Jurkat, Clone E6-1 (cell line): ENCODE results near the gene LRRTM2.
A peak's percentile ranks its signal among the peaks of the same experiment; 100 is the strongest.
"Not testable (repeated sequence)": the region's sequence is repeated elsewhere in the genome, so short reads cannot be mapped to it uniquely, and the experiment has no call there.

ENCODE experiments used
- DNase-seq: peaks from one replicate; pipeline ENCODE4 v3.0.0-alpha.2; 2011; ENCODE audit warnings: low read depth, low spot score
- H3K4me3 ChIP-seq: 2 replicates; pipeline ENCODE4 v1.5.1; 2011; ENCODE audit warnings: mild to moderate bottlenecking, low read length, control low read depth, moderate library complexity

The LRRTM2 gene

DNA sequence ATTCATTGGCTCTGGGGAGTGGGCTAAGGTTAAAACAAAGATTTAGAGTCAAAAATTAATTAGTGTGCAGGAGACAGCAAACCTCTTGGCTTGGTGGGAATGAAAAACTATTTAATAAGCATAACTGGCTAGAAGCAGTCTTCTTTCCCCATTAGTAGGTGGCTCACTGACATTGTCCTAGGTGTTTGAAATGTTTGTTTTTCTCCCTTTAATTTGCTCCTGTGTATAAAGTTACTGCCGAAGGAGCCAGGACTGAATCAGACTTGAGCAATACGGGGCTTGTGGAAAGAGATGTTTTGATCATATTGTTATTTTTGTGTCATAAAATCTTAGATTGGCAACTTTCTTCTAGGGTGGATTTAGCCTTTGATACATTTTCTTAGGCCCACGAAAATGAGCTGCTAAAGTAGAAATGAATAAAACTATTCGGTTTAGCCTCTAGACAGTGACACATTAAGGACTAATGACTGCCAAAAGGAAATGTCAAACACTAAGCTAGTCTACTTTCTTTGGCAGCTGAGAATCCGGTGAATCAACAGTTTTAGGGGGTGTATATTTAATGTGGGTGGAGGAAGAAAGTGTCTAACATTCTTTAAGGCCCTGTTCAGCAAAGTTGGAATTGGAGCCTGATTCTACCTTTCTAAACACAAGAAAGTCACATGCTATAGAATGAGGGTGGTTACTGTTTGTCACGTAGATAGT is 30.2 kb downstream of the LRRTM2 start:
- no peak for DNase-seq
- no peak overlapping the region for H3K4me3 ChIP-seq

DNA sequence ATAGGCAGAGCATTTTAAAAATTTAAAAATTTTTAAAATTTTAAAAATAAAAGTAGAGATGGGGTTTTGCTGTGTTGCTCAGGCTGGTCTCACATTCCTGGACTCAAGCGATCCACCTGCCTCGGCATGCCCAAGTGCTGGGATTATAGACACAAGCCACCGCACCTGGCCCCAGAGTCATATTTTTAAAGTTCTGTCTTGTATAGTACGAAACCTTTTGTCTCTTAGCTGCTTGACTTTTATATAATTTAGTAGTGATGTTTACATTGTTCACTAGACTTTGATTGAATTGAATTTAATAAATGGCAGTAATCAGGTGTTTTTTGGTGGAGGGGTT is 31.0 kb downstream of the LRRTM2 start:
- DNase-seq, result no peak
- H3K4me3 ChIP-seq, result no peak overlapping the region

DNA sequence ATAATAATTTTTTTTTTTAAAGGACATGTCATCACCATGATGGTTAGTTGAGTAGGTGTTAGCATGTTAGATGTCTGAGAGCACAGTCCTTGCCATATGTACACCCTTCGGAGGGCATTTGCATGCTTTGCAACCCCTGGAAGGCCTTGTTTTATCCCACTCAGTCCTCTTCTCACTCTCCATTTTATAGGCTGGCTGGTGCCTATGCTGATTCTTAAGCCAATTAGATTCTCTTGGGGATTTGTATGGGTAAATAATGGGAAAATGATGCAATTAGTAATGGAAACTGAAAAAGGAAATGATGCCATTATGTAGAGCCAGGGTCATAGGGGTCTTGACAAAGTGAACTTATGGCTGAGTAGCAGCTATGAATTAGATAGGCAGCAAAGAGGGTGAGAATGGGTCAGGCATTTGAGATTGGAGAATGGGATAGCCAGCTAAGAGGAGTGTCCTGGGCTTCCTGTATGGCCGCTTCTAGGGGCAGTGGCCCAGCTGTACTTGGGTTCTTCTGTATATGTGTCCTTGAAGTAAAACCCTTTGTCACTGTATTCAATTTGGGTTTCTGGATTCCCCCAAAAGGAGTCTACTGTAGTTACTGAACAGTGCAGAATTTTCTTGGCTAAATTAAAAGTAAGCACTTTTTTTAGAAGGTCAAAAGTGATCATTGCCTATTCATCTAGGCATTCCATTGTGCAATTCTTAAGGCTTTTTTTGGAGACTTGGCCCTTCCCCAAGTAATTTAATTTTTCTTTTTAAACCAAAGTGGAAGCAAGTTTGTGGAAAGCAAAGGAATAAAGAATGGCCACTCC is 31.6 kb downstream of the LRRTM2 start:
- no peak for DNase-seq
- no peak overlapping the region for H3K4me3 ChIP-seq

DNA sequence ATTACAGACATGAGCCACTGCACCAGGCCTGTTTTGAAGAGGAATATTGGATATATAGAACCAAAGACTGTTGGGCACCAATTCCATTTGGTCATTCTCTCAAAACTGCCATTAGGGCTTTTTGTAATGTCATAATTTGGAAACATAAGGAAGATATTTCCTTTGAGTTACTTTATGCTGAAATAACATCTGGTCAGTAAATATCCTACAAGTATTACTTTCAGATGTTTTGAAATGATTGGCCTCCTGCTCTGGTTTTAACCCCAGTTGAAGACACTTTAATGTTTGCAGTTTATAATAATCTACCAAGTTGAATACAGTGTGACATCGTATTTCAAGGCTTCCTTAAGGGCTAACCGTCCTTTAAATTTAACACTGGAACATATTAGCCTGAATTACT is 33.6 kb downstream of the LRRTM2 start:
- no peak overlapping the region for H3K4me3 ChIP-seq
- DNase-seq, result no peak

DNA sequence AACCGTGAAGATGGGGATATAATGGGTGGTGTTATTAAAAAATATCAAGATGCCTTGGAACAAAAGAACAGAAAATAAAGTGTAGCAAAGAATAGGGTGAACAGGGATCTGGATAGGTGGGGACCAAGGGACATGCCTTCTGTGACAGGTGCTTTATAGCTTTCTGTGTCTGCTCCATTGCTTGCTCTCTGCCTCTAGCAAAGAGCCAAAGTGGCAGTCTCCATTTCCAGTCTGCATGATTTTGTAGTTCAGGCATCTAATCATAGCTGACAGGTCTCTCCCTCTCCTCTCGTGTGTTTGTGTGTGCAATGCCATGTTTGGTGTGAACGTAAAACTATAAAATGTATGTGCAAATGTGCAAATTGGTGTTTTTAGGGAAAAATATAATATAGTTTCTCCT is 35.0 kb downstream of the LRRTM2 start:
- DNase-seq, result no peak
- no peak overlapping the region for H3K4me3 ChIP-seq

DNA sequence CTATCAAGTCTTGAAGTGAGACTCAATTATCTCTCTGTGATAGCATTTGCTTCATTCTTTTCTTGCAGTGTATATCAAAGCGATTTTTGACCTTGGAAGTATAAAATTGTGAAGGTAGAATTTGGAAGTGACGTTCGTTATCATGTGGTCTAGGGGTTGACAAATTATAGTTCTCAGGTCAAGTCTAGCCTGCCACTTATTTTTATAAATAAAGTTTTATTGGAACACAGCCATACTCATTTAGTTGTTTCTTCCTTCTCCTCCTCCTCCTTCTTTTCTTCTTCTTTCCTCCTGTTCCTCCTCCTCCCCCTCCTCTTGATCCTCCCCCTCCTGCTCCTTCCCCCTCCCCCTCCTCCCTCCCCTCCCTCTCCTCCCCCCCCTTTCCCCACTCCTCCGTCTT is 38.0 kb downstream of the LRRTM2 start:
- DNase-seq, result no peak
- H3K4me3 ChIP-seq, result no peak overlapping the region

DNA sequence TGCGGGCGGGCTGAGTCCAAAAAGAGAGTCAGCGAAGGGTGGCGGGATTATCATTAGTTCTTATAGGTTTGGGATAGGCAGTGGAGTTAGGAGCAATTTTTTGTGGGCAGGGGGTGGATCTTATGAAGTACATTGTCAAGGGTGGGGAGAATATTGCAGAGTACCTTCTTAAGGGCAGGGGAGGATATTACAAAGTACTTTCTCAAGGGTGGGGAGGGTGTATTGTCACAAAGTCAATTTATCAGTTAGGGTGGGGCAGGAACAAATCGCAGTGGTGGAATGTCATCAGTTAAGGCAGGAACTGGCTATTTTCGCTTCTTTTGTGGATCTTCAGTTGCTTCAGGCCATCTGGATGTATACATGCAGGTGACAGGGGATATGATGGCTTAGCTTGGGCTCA is 40.3 kb downstream of the LRRTM2 start:
- DNase-seq, H3K4me3 ChIP-seq: not testable (repeated sequence)

DNA sequence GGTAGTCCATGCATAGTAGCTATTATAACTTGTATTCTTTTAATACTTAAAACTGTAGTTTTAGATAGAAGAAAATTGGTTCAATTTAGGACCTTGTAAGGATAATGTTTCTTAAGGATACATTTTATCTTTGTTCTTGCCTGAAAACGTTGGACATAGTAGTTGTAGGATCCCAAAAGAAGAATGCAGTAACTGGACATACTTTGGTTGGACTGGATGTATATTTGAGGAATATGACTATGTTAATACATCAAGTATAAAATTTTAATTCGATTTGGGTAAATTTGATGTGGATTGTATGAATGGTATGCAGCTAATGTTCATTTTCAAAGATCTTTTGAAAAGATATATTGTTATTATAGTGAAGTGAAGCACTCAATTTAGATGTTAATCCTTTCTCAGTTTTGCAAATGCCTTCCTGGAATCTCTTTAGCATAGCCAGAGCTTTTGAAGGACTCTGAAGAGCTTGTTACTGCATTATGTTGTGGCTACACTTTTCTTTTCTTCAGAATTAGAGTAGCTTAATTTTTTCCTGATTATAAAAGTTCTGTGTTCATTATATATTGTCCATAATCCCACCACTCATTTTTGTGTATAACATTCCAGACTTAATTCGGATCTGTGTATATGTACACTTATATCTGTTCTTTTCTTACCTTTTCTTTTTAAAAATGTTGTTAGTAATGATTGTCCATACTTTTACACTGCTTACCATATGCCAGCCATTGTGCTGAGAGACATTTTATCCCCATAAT is 41.2 kb downstream of the LRRTM2 start:
- H3K4me3 ChIP-seq, result no peak overlapping the region
- no peak for DNase-seq

DNA sequence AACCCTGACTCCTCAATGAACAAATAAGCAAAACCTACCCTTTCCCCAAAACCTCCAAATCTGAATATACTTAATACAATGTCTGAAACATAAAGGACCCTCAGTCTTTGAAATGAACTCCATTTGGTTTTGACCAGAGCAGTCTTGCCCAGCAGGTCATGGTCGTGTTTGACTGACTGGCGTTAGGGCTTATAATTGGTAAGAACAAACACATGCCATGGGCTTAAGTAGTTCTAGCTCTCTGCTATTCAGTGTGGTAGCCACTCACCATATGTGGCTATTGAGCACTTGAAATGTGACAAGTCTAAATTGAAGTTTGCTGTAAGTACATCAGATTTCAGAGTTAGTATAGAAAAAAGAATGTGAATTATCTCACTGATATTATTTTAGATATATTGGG is 42.1 kb downstream of the LRRTM2 start:
- H3K4me3 ChIP-seq, result no peak overlapping the region
- DNase-seq, result no peak

DNA sequence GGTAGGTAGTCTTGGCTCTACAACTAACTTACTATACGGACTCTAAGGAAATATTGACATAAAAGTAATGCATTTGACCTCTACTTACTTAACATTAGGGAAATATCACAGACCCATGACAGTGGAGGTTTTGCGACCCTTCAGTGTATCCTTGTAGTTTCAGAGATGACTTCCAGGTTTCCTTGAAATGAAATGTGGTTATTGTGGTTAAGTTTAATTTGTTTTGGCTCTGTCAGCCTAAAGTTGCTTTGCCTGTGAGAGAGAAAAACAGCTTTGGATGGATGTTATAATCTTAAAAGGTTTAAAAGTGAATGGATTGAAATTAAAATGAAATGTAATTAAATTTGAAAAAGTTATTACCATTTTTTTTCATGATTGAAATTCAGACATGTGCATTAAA is 42.9 kb downstream of the LRRTM2 start:
- no peak for DNase-seq
- H3K4me3 ChIP-seq, result no peak overlapping the region

DNA sequence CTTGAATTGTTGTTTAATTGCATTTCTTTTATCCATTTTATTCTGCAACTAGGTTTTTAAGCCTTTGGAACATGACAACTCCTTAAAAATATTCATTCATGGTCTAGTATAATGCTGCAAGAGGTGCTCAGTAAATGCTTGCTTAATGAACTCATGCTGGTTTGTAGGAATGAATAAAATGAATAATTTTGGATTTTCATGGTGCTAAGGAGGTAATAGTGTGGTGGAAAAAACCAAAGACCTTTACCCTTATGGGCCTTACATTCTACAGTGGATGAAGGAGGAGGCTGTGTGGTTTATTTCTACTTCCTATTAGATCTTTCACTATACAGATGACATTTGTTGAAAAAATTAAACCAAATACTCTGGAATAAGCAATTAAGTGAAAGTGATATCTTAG is 43.4 kb downstream of the LRRTM2 start:
- DNase-seq, result no peak

DNA sequence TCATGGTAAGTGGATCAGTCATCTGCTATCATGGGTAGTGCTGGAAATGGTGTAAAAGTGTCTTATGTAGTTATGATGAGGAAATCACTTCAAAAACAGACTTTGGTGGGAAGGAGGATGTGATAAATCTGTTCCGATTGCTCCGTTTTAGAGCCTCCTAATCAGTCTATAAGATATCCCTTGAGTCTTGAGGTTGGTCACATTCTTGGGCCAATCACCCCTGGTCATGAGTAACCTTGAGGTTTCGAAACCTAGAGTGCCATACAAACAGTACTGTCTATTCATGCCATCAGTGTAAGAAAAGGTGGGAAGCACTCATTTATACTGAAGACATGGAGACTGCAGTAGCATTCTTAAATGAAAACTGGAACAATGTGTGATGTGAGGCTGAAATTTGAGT is 45.8 kb downstream of the LRRTM2 start:
- DNase-seq, result no peak
- H3K4me3 ChIP-seq, result no peak overlapping the region

More for the DNA sequence above, 43.4 kb downstream of the LRRTM2 start:
- no peak overlapping the region for H3K4me3 ChIP-seq

DNA sequence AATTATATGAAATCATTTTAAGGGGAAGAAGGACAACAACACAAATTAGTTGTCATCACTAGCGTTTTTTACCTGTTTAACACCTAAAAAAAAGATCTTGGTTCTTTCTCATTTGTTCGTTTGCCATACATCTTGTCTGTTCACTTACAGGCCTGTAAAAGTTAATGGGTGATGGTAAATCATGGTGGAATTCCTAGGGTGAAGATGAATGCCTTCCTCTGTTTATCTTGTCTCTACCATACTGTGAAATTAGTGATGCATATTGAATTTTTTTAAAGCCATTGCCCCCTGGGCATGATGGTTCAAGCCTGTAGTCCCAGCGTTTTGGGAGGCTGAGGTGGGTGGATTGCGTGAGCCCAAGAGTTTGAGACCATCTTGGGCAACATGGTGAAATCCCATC is 46.6 kb downstream of the LRRTM2 start:
- no peak overlapping the region for H3K4me3 ChIP-seq
- no peak for DNase-seq

DNA sequence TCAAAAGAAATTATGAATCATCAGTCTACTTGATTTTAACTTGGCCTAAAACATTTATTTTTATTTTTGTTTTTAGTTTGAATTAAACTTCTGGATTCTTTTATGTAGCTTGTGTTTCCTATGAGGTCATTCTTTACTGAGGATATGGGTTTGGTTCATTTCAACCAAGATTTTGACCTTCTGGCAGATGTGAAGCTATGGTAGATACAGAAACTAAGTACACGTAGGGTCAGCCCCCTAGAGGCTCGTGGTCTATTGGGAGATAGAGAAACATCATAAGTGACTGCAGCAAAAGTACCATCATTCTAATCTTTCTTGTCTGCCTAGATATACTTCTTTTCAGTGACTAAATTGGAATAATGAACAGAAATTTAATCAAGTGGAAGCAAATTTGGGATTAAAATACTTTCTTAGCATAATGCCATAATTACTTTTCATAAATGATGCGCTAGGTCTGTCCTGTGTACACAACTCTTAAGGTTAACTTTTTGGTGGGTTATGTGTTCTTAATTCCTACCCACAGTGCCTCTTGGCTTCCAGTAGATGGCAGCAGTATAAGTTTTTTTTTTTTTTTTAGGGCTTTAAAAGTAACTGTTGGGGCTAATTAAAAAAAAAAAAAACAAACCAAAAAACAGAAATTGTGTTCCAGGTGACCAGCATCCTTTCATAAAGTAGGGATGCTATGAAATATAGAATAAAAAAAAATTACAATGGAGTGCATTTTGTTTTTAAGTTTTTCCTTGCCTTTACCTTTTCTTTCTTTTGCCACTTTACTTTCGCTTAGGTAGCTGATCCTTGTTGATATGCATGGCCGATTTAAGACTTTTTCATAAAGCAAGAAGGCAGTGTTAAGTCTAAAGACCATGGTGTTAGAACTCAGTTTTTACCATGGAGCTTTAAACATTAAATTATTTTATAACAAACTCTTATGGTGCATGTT is 49.9 kb downstream of the LRRTM2 start:
- H3K4me3 ChIP-seq, result no peak overlapping the region
- peak; percentile 21 for DNase-seq

DNA sequence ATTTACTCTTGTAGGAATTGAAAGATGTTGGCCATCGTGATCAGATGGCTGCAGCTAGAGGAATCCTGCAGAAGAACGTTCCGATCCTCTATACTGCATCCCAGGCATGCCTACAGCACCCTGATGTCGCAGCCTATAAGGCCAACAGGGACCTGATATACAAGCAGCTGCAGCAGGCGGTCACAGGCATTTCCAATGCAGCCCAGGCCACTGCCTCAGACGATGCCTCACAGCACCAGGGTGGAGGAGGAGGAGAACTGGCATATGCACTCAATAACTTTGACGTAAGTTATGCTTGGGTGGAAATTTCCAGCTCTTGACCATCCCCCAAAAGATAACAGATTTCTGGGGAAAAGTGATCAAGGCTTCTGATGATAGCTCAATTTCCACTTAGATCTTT is 50.6 kb downstream of the LRRTM2 start:
- no peak for DNase-seq
- no peak overlapping the region for H3K4me3 ChIP-seq

DNA sequence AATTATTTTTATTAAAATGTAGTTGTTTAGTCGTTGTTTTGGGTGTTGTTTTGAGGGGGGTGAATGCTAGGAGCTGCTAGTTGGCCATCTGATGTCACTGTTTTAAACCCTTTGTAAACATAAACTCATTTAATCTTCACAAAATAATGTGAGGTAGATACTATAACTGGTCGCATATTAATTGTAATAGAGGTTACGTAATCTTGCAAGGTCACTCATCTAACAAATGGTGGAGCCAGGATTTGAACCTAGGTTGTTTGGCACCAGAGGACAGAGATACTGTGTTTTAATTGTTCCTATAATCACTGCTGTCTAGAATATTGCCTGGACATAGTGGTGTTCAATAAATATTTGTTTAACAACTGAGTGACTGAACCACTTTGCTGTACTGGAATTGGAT is 54.4 kb downstream of the LRRTM2 start:
- no peak for DNase-seq
- no peak overlapping the region for H3K4me3 ChIP-seq

DNA sequence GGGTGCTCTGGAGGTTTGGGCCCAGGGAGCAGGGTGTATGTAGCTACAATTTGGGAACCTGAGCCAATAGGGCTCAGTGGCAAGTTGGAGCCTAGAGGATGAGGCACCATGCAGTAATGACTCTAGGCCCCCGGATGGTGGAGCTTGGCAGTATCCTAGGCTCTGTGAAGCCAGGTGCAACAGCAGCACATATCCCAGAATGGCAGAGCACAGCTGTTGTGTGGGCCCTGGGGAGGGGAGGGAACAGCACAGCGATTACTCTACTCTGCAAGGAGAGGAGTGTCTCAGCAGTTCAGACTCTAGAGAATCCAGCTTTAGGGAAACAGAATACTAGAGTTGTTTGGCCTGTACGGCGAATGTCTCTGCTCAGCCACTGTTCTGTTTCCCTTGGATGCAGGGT is 56.1 kb downstream of the LRRTM2 start:
- DNase-seq, result no peak

More for the DNA sequence above, 56.1 kb downstream of the LRRTM2 start:
- H3K4me3 ChIP-seq, result no peak overlapping the region
